GM15510 (cell line): ENCODE results near the gene ARHGAP1.

Experiments
- POLR2A ChIP-seq: IDR thresholded peaks from 3 replicates; pipeline ENCODE4 v1.6.1; 2011; ENCODE audit warnings: borderline replicate concordance; ENCODE audit not compliant: insufficient read length; ENCODE audit errors: extremely low read depth

ARHGAP1 gene

DNA sequence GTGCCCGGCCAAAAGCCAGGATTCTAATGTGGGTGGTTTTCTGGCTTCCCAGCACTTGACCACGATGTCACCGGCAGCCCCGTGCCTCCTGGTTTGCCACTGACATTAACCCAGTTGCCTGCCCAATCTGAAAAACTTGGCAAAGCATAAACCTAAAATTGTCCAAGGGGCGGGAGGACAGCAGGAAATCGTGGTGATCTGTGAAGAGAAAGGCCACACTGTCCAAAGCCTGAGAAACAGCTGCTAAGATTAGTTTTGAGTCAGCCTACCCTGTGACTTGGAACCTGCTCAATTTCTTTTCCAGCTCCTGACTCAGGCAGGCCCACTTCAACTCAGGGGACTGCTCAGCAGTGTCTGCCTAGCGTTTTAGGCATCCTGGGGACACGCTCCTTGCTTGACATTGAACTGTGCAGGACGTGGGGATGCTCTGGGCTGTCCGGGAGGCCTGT is 10.4 kb upstream of the ARHGAP1 start:
- no peak for TF ChIP-seq POLR2A

DNA sequence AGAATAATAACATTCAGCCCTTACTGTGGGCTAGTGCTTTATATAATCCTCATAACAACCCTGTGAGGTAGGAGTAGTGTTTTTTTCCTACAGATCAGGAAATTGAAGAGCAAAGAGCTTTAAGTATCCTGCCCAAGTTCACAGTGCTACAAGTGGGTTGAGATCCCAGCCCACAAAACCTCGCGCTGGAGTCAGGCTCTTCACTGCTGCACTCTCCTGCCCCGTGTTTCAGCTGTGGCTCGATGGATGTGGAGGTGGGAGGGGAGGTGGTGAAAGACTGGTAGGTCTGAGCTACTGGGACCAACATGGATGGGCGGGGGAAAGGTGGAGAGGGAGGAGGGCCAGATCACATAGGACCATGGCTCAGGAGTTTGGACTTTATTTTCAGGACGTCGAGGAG is 6.5 kb upstream of the ARHGAP1 start:
- no peak for TF ChIP-seq POLR2A

DNA sequence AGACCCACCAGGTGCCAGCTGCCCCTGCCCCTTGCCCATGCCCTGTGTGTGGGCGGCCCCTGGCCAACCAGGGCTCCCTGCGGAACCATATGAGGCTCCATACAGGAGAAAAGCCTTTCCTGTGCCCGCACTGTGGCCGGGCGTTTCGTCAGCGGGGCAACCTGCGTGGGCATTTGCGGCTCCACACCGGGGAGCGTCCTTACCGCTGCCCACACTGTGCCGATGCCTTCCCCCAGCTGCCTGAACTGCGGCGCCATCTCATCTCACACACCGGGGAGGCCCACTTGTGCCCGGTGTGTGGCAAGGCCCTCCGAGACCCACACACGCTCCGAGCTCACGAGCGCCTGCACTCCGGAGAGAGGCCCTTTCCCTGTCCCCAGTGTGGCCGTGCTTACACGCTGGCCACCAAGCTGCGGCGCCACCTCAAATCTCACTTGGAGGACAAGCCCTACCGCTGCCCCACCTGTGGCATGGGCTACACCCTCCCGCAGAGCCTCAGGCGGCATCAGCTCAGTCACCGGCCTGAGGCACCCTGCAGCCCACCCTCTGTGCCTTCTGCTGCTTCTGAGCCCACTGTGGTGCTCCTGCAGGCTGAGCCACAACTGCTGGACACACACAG is 4.8 kb upstream of the ARHGAP1 start:
- no peak for TF ChIP-seq POLR2A

DNA sequence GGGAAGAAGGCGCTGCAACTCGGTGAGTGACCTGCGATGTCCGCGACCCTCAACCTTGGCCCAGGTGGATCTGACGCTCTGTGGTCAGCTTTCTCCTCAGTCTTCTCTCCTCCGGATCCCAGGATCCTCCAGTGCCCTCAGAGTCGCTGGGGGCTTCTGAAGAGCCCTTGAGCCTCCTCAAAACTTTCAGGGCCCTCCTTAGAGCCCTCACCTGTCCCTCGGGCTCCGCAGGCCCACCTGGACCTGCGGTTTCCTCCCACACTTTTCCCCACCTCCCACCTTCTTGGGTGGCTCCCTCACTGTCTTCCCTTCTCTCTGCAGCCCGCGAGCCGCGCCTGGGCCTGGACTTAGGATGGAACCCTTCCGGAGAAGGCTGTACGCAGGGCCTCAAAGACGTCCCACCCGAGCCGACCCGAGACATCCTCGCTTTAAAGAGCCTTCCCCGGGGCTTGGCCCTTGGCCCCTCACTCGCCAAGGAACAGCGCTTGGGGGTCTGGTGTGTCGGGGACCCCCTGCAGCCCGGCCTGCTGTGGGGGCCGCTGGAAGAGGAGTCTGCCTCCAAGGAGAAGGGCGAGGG is 747 bp upstream of the ARHGAP1 start:
- peak; percentile 49 for TF ChIP-seq POLR2A

DNA sequence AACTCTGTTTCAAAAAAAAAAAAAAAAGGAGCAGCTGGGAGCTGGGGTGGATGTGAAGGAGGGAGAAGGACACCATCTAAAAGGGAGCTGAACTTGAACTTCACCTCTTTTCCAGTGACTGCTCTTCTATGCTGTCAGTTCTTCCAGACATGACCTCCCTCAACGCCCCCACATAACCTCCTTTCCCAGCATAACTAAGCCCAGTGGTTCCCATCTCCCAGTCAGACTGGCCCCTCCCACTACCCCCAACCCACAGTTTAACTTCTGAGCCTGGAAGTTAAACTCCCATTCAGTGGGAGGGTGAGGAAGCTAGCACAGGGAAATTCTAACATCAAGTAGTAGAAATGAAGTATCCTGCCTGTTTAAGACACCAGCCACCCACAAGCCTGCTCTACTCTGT is 1.8 kb downstream of the ARHGAP1 start:
- TF ChIP-seq POLR2A = no peak

DNA sequence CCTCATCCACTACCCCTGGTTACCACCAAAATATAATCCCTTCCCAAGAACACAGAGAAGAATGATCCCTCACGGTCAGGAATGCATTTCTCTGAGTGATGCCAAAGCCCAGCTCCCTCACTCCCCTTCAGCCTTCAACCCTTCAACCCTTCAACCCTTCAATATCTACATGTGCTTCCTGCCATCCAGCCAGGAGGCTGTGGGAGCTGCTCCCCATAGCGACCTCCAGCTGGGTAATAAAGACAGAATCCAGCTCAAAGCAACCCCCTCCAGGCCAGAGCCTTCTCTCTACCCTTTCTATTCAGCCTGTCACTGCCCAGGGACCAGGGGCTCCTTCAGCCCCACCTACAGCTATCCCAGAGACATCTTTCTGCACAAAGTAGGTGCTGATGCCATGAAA is 2.7 kb downstream of the ARHGAP1 start:
- no peak for TF ChIP-seq POLR2A

DNA sequence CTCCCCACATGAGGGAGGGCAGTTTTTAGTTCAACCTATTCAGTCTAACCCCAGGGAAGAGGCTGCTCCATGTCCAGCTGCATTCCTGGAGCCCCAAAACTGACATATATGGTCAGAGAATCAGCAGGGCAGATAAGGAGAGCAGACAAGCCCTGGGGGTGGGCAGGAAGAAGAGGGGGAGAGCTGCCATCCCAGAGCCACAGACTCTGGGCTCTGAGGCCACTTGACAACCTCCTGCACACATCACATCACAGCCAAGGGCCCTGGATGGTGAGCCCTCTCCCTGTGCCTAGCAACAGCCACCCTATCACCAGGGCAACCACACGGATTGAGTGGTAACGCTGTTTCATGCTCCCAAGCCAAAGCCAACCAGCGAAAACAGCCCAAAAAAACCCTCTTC is 3.1 kb downstream of the ARHGAP1 start:
- TF ChIP-seq POLR2A = no peak

DNA sequence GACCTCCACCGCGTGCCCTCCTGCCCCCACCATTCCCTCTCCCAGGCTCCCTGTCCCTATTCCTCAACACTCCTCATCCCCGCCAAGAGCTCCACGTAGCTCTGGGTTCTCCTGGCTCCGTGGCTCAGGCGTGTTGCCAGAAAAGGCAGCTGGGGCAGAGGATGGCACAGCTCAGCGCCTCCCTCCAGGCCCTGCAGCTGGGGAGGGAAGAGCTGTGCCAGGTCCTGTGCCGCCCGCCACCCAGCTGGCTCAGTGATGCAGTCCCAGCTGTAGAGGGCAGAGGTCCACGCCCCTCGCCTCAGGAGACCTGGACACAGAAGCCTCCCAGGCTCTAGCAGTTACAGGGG is 4.2 kb downstream of the ARHGAP1 start:
- TF ChIP-seq POLR2A = no peak

DNA sequence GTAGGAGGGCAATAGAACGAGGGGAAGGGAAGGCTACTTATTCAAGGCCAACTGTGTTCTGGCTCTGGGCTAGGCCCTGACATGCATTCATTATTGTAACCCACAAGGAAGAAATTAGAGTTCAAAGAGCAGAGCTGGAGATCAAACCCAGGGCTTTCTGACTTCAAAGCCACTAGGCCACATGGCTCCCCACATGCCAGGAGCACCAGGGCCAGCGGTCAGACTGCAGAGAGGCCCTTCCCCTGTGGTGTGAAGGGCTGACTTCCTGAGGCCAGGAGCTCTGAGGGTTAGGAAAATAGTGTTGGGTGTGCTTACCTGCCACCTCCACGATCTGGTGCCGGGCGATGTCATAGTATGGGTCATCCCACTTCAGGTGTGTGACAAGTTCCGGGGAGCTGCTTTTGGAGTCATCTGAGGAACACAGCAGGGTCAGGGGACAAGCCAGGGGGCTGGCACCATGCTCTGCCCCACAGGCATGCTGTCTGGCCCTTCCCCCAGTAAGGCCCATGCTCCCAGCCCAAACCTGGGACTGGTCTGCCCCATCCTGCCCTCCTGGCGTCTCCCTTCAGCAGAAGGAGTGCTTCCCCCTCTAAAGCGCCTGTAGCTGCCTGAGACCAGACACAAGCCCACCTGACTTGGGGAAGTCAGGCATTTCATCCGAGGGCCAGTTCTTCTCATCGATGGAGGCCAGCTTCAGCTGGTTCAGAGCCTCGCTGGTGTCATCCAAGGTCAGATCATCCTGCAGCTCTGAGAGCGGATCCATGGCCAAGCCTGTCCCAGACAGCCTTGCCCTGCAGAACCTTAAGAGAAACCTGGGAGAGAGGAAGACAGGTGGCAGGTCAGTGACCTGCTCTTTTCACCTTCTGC is 4.8 kb downstream of the ARHGAP1 start:
- TF ChIP-seq POLR2A = no peak

DNA sequence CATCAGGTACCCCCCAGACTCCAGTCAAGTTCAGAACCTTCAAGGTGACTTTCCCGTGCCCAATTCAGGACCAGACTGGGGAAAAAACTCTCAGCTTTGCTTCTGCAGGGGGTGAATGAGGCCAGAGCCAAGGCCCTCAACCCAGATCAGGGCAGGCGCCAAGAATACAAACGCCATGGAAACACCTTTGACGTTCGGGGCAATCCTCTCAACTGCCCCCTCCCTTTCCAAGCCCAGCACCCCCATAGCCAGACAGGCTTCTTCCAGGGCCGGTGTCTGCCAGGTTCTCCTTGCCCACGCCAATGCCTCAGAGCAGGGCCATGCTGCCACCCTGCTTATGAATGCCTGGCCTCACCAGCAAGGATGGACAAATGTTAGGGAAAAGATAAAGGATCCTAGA is 5.8 kb downstream of the ARHGAP1 start:
- TF ChIP-seq POLR2A = no peak

DNA sequence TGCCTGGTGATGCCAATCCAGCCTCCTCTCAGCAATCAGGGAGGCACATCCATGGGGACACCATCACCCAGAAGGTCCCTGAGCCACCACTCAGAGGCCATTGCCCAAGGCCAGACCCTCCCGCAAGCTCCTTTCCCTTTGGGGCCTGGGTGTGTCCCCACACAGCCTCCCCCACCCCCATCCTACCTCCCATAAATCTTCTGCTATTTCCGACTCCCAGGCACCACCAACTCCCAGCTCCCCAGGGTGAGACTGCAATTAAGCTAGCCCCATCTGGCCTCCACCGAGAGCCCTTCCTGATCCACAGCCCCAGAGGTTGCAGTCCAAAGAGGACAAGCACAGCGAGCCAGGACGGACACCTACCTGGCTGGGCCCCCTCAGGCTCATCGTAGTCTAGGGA is 6.3 kb downstream of the ARHGAP1 start:
- no peak for TF ChIP-seq POLR2A

DNA sequence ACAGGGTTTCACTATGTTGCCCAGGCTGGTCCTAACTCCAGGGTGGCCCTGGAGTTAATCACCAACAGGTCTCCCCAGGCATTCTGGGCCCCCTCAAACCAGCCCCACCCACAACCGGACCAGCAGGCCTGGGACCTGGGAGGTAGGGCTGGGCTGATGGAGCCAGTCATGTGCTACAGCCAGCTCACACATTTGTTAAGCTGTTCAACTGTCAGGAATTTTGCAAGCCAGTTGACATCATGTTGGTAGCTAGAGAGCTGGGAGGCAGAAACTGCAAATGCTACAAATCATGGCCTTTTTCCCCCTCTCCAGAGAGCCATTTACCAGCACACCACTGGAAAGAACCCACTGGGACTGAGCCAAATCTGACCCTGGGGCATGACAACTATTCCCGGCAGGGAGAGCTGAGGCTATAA is 6.8 kb downstream of the ARHGAP1 start:
- TF ChIP-seq POLR2A = no peak

DNA sequence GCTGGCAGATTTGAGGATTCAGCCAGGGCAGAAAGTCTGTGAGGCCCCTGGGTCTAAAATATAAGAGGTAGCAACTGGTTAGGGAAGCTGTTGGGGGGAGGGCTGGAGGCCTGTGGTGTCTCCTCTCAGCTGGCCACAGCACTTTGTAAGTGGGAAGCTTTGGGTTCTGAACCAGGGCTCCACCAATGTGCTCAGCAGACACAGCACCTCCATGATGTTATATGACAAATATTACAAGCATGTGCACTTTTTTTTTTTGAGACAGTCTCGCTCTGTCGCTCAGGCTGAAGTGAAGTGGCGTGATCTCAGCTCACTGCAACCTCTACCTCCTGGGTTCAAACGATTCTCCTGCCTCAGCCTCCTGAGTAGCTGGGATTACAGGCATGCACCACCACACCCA is 8.0 kb downstream of the ARHGAP1 start:
- no peak for TF ChIP-seq POLR2A

DNA sequence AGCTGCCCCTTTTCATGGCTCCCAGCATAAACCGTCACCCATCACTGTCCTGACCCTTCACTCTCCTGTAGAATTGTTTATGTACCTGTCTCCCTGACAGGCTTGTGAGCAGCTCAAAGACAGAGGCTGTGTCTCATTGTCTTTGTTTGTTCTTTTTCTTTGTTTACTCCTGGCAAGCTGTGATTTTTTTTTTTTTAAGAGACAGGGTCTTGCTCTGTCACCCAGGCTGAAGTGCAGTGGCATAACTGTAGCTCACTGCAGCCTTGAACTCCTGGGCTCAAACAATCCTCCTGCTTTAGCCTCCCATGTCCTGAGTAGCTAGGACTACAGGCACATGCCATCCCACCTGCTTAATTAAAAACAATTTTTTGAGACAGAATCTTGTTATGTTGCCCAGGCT is 9.7 kb downstream of the ARHGAP1 start:
- TF ChIP-seq POLR2A = no peak

DNA sequence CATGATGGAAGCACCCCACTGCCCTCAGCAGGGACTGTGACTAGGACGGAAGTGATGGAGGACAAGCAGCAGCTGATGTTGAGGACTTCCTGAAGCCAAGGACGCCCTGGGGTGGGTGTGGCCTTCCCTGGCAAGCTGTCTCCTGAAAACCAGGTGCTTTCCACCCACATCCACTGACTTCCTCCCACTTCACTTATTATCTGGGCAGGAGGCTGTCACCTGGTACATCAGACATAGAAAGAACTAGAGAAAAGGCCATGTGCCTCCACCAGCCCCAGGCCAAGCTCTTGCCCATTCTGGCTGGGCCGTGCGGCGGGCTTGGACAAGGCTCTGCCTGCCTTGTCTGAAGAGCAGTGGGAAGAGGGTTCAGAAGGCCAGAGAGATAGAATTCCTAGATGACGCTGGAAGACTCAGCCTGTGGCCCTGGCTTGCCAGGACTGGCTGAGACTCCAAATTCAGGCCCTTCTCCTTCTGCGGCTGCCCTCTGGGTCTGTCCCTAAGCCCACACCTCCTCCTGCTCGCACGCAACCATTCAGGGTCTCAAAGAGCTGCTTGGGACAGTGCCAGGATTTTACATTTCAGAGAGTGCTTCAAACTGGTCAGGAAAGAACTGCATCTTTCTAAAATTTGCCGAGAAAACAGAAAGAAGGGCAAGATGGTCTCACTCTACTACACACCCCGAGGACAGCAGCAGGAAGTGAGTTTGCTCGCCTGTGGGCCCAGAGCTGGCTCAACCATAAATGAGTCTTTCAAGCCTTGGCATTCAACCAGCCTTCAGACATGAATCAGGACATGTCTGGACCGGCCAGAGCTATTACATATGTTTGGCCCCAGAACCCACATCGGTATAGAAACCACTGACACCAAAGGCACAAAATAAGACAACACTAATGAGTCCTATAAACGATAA is 13.3 kb downstream of the ARHGAP1 start:
- no peak for TF ChIP-seq POLR2A

DNA sequence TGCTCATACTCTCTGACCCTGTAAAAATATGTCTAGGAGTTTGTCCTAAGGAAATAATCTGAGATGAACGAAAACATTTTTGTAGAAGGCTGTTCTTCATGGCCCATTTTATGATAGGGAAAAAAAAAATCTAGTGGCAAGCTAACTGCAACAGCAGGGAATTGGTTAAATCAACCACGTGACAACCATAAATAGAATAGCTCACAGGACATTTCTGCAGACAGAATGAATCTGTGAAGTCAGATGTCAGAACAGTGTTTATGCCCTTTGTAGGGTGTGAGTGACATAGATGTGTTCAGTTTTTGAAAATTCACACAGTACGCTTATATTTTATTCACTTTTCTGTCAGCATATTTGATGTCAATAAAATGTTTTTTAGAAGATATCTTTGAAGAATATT is 16.1 kb downstream of the ARHGAP1 start:
- TF ChIP-seq POLR2A = no peak
